K562 (cell line): Measurements from ENCODE around the gene DNAH8. TPM values are rescaled to one million over a fixed set of nuclear protein-coding genes. Genes with fewer than 3 reads are reported as not detected.

Experiments used
- ATAC-seq: fragments of 200-7000 bp; cut with Tn5 transposase; 3 replicates; pipeline ENCODE4 v1.9.1; 2020; ENCODE audit warnings: moderate library complexity
- BruUV-seq: library from RNA; stranded (reverse); fragments of 400-500 nt; replicated peaks from 2 replicates; lab custom pipeline; 2021; lab: Mats Ljungman, UMichigan
- CTCF ChIA-PET: fragments of 300-600 bp; formaldehyde crosslinking; extraction: SDS; loops from one replicate; lab custom pipeline; 2021; ENCODE audit warnings: low intra/inter-chr PET ratio; lab: Yijun Ruan, JAX
- POLR2A ChIA-PET: fragments of 300-600, 350-650 bp; sonication (Branson Sonifier 250); formaldehyde crosslinking; extraction: SDS; loops from one replicate; lab custom pipeline; 2021; ENCODE audit warnings: antibody characterized with exemption, inconsistent platforms; lab: Yijun Ruan, JAX
- DNase-seq, 4 experiments: peaks; one replicate each; pipeline versions ENCODE4 v3.0.0 to v3.0.0-alpha.2; 2011 to 2018; ENCODE audit warnings: low spot score in 3 of 4, mixed read lengths in 3 of 4; ENCODE audit errors: extremely low read depth in 1 of 4
- FAIRE-seq: peaks from 2 replicates; lab custom pipeline; 2011; peaks lifted over from hg19 to GRCh38; lab: Jason Lieb, UNC
- H2AFZ ChIP-seq: 2 replicates; pipeline ENCODE4 v1.6.0; 2011; ENCODE audit warnings: low read depth, low read length, control low read depth, inconsistent platforms
- H3K27ac ChIP-seq: fragments of 200-600 bp; 3 replicates; pipeline ENCODE4 v1.8.0; 2011; ENCODE audit warnings: low read depth, mild to moderate bottlenecking, control low read depth, inconsistent platforms, low read length, moderate library complexity, mixed read lengths; ENCODE audit errors: extremely low read depth
- H3K27me3 ChIP-seq, 2 experiments: fragments of 300-600 bp in 1 of 2; 2 replicates in 1 of 2; 3 replicates in 1 of 2; pipeline versions ENCODE4 v1.6.0 to v1.8.0; 2011; ENCODE audit warnings: inconsistent platforms in 2 of 2, low read length in 2 of 2, mild to moderate bottlenecking in 1 of 2, mixed read lengths in 1 of 2, moderate library complexity in 1 of 2; ENCODE audit not compliant: control insufficient read depth in 2 of 2, insufficient read depth in 2 of 2
- H3K36me3 ChIP-seq: fragments of 300-600 bp; 3 replicates; pipeline ENCODE4 v1.8.0; 2011; ENCODE audit warnings: mild to moderate bottlenecking, low read length, inconsistent platforms; ENCODE audit not compliant: control insufficient read depth, insufficient read depth
- H3K4me1 ChIP-seq, 2 experiments: fragments of 200-600 bp in 1 of 2; replicated peaks in 1 of 2; 2 replicates in 1 of 2; 3 replicates in 1 of 2; pipeline versions ENCODE4 v1.5.1 to v1.8.0; 2011; ENCODE audit warnings: inconsistent platforms in 2 of 2, low read length in 2 of 2, mild to moderate bottlenecking in 1 of 2, mixed read lengths in 1 of 2, moderate library complexity in 1 of 2; ENCODE audit not compliant: control insufficient read depth in 2 of 2, insufficient read depth in 2 of 2
- H3K4me2 ChIP-seq: 2 replicates; pipeline ENCODE4 v1.6.1; 2011; ENCODE audit warnings: low read length, control low read depth, inconsistent platforms, mixed read lengths; ENCODE audit not compliant: insufficient read depth
- H3K4me3 ChIP-seq: fragments of 200-600 bp; sonication (generic), shearing (Covaris generic); 2 replicates; pipeline ENCODE4 v1.5.1; 2016; ENCODE audit warnings: control low read depth, inconsistent platforms
- H3K79me2 ChIP-seq: fragments of 200-600 bp; 3 replicates; pipeline ENCODE4 v1.8.0; 2011; ENCODE audit warnings: low read length, inconsistent platforms; ENCODE audit not compliant: control insufficient read depth, insufficient read depth
- H3K9ac ChIP-seq, 2 experiments: 2 replicates each; pipeline versions ENCODE4 v1.6.0 to v1.6.1; 2011; ENCODE audit warnings: low read depth in 2 of 2, low read length in 2 of 2, control low read depth in 1 of 2, inconsistent platforms in 1 of 2, mild to moderate bottlenecking in 1 of 2, mixed read lengths in 1 of 2; ENCODE audit not compliant: insufficient read depth in 1 of 2
- H3K9me1 ChIP-seq: one replicate; pipeline ENCODE4 v1.6.0; 2011; ENCODE audit warnings: inconsistent platforms, mild to moderate bottlenecking, low read length, moderate library complexity; ENCODE audit not compliant: control insufficient read depth, insufficient read depth
- H3K9me3 ChIP-seq: replicated peaks from 2 replicates; pipeline ENCODE4 v1.5.1; 2011; ENCODE audit warnings: low read depth, low read length, inconsistent platforms; ENCODE audit not compliant: control insufficient read depth, insufficient read depth
- H4K20me1 ChIP-seq: replicated peaks from 2 replicates; pipeline ENCODE4 v1.6.1; 2011; ENCODE audit warnings: low read length, inconsistent platforms, mixed read lengths; ENCODE audit not compliant: control insufficient read depth, insufficient read depth
- CCAR2 ChIP-seq: fragments of 200-400 bp; formaldehyde crosslinking; IDR thresholded peaks from 2 replicates; pipeline ENCODE4 v1.6.1; 2017; ENCODE audit warnings: mild to moderate bottlenecking, low read depth, low read length
- FOXK1 ChIP-seq: sonication (generic); formaldehyde crosslinking; IDR thresholded peaks from 2 replicates; pipeline ENCODE4 v1.8.0; 2022; ENCODE audit warnings: missing genetic modification reagents, mild to moderate bottlenecking, borderline replicate concordance
- FOXM1 ChIP-seq, 2 experiments: fragments of 450-650 bp in 1 of 2; sonication (generic) in 1 of 2; formaldehyde crosslinking in 1 of 2; IDR thresholded peaks; 2 replicates each; pipeline versions ENCODE4 v1.6.1 to v1.9.0; 2017 to 2022; ENCODE audit warnings: low read depth in 2 of 2, mild to moderate bottlenecking in 2 of 2, missing genetic modification reagents in 1 of 2, moderate library complexity in 1 of 2
- HOXB6 ChIP-seq: fragments of 250-450 bp; sonication (Bioruptor Pico); IDR thresholded peaks from 2 replicates; pipeline ENCODE4 v1.5.1; 2022; ENCODE audit warnings: mild to moderate bottlenecking, borderline replicate concordance
- KHSRP ChIP-seq: fragments of 450-650 bp; IDR thresholded peaks from 2 replicates; pipeline ENCODE4 v1.6.1; 2017
- MYC ChIP-seq, 2 experiments: fragments of 250-450 bp in 1 of 2; sonication (Bioruptor Pico) in 1 of 2; IDR thresholded peaks; 2 replicates each; pipeline versions ENCODE4 v1.5.1 to v1.6.1; 2012 to 2021; ENCODE audit warnings: low read depth in 2 of 2, borderline replicate concordance in 1 of 2, improper control_type of control experiment in 1 of 2, low read length in 1 of 2, mild to moderate bottlenecking in 1 of 2, moderate library complexity in 1 of 2
- NRF1 ChIP-seq, 2 experiments: fragments of 450-650 bp; IDR thresholded peaks in 1 of 2; conservative IDR thresholded peaks in 1 of 2; 2 replicates each; pipeline ENCODE4 v1.6.1; 2014; ENCODE audit warnings: mild to moderate bottlenecking in 2 of 2
- RHOXF2B ChIP-seq: fragments of 250-450 bp; sonication (Bioruptor Pico); conservative IDR thresholded peaks from 2 replicates; pipeline ENCODE4 v1.5.1; 2021
- SP1 ChIP-seq: sonication (generic); formaldehyde crosslinking; IDR thresholded peaks from 2 replicates; pipeline ENCODE4 v1.8.1; 2022; ENCODE audit warnings: mild to moderate bottlenecking, missing genetic modification reagents
- SRSF3 ChIP-seq: fragments of 200-400 bp; formaldehyde crosslinking; IDR thresholded peaks from 2 replicates; pipeline ENCODE4 v1.6.1; 2016; ENCODE audit warnings: mild to moderate bottlenecking, low read length, moderate library complexity; ENCODE audit not compliant: insufficient read depth
- ZC3H4 ChIP-seq: sonication (generic); formaldehyde crosslinking; IDR thresholded peaks from 2 replicates; pipeline ENCODE4 v1.9.0; 2021; ENCODE audit warnings: missing genetic modification reagents, borderline replicate concordance
- ZKSCAN1 ChIP-seq: fragments of 150-350 bp; IDR thresholded peaks from 2 replicates; pipeline ENCODE4 v1.6.1; 2016; ENCODE audit warnings: low read depth, low read length
- ZNF311 ChIP-seq: fragments of 250-450 bp; sonication (Bioruptor Pico); IDR thresholded peaks from 2 replicates; pipeline ENCODE4 v1.4.0; 2020; ENCODE audit warnings: mild to moderate bottlenecking, moderate library complexity
- ZNF766 ChIP-seq: fragments of 200-800 bp; sonication (Bioruptor generic); conservative IDR thresholded peaks from 2 replicates; pipeline ENCODE4 v1.6.1; 2016; ENCODE audit warnings: missing genetic modification characterization, missing compliant biosample characterization
- WGBS: fragments of 100-300 bp; shearing (Covaris generic); methylation state at CpG from one replicate; pipeline ENCODE4 v1.1.6; 2016; ENCODE audit warnings: low coverage, mixed read lengths; ENCODE audit not compliant: insufficient coverage; ENCODE audit errors: missing lambda C conversion rate; 5-methylcytosine and 5-hydroxymethylcytosine counted together
- in situ Hi-C: fragments of 300-500 bp; cut with MboI; formaldehyde crosslinking; loops from 4 replicates; pipeline ENCODE4 v1.15.0; 2018; ENCODE audit warnings: inconsistent platforms, mixed read lengths
- intact Hi-C: fragments of 100-400 bp; cut with micrococcal nuclease; formaldehyde crosslinking; loops from 2 replicates; pipeline ENCODE4 v1.14.2; 2022
- polyA plus RNA-seq, 8 experiments: library from polyadenylated mRNA; depleted of rRNA in 4 of 8; stranded (reverse) in 5 of 8; unstranded in 3 of 8; fragments of >200 nt; fragmentation: Nextera tagmentation in 2 of 8; fragmentation: Illumina TruSeq in 1 of 8; extraction: Ambion mirVana in 2 of 8; extraction: Trizol in 1 of 8; gene quantifications; 2 replicates each; pipeline versions ENCODE4 v1.2.1 to v1.2.3, GENCODE V29; 2011 to 2014; ENCODE audit warnings: inconsistent platforms in 1 of 8, missing spikeins in 1 of 8
- total RNA-seq, 7 experiments: library from RNA; depleted of rRNA in 6 of 7; stranded (reverse); fragments of >200 nt in 6 of 7; fragmentation: Illumina TruSeq in 2 of 7; extraction: Trizol in 2 of 7; gene quantifications; 2 replicates each; pipeline versions ENCODE4 v1.2.1 to v1.2.3, GENCODE V29; 2011 to 2021; ENCODE audit warnings: low replicate concordance in 1 of 7
- TF ChIP-seq, protein P1 (sequence below): sonication (generic); formaldehyde crosslinking; IDR thresholded peaks from 2 replicates; pipeline ENCODE4 v1.8.1; 2022; ENCODE audit warnings: missing genetic modification reagents
- TF ChIP-seq, protein P2 (sequence below): fragments of 450-650 bp; IDR thresholded peaks from 2 replicates; pipeline ENCODE4 v1.6.1; 2017; ENCODE audit warnings: antibody characterized with exemption
- TF ChIP-seq, protein P3 (sequence below): fragments of 250-450 bp; sonication (Bioruptor Pico); IDR thresholded peaks from 2 replicates; pipeline ENCODE4 v1.8.0; 2021; ENCODE audit warnings: mild to moderate bottlenecking, moderate library complexity

The DNAH8 gene
- total and polyA plus RNA-seq, 9 of the 15 experiments (the other 6 are each of a cell fraction or from before 2014, with no cell fraction given) = 1.2 to 4.2 (median 2.9) TPM

- CTCF ChIA-PET = no interaction called here
- Histone ChIP-seq H3K9me1 (no peaks in the 10 kb centered on the region), H3K9me3 (no peaks in the 10 kb centered on the region), H3K79me2 (no peaks in the 10 kb centered on the region), H3K9ac (no peak overlapping the region), H3K36me3 (no peaks in the 10 kb centered on the region), H3K27me3 (0 out of 5 replicates have a peak, but pooled peaks cover 0 to 3% of the 10 kb centered on the region in 2 experiments), H2AFZ (no peak overlapping the region), H3K4me1 (no peaks in the 10 kb centered on the region), H3K4me3 (no peak overlapping the region), H3K27ac (no peak overlapping the region), H3K4me2 (no peak overlapping the region), H4K20me1 (no peaks in the 10 kb centered on the region)
- TF ChIP-seq RHOXF2B (no peak), FOXK1 (CRISPR knock-in tag) (no peak), NRF1 (conservative IDR thresholded peaks at IDR 0.05 in 1 of 2, IDR thresholded peaks at IDR 0.05 in 1 of 2) (no peak), HOXB6 (CRISPR knock-in tag) (no peak), KHSRP (no peak), FOXM1 (IDR thresholded peaks at IDR 0.05; ENCODE audit: low read depth) (no peak), FOXM1 (CRISPR knock-in tag; IDR thresholded peaks at IDR 0.05; ENCODE audit: low read depth) (no peak), MYC (IDR thresholded peaks at IDR 0.05; ENCODE audit: low read depth, low read length) (no peak), MYC (CRISPR knock-in tag; IDR thresholded peaks at IDR 0.05; ENCODE audit: borderline replicate concordance, low read depth) (no peak), ZKSCAN1 (no peak), CCAR2 (no peak), SRSF3 (no peak), ZNF311 (CRISPR knock-in tag) (no peak), ZNF766 (no peak), SP1 (no peak), ZC3H4 (CRISPR knock-in tag) (no peak)
- TF ChIP-seq, protein P1, sequence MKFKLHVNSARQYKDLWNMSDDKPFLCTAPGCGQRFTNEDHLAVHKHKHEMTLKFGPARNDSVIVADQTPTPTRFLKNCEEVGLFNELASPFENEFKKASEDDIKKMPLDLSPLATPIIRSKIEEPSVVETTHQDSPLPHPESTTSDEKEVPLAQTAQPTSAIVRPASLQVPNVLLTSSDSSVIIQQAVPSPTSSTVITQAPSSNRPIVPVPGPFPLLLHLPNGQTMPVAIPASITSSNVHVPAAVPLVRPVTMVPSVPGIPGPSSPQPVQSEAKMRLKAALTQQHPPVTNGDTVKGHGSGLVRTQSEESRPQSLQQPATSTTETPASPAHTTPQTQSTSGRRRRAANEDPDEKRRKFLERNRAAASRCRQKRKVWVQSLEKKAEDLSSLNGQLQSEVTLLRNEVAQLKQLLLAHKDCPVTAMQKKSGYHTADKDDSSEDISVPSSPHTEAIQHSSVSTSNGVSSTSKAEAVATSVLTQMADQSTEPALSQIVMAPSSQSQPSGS = no peak
- TF ChIP-seq, protein P2, sequence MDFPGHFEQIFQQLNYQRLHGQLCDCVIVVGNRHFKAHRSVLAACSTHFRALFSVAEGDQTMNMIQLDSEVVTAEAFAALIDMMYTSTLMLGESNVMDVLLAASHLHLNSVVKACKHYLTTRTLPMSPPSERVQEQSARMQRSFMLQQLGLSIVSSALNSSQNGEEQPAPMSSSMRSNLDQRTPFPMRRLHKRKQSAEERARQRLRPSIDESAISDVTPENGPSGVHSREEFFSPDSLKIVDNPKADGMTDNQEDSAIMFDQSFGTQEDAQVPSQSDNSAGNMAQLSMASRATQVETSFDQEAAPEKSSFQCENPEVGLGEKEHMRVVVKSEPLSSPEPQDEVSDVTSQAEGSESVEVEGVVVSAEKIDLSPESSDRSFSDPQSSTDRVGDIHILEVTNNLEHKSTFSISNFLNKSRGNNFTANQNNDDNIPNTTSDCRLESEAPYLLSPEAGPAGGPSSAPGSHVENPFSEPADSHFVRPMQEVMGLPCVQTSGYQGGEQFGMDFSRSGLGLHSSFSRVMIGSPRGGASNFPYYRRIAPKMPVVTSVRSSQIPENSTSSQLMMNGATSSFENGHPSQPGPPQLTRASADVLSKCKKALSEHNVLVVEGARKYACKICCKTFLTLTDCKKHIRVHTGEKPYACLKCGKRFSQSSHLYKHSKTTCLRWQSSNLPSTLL = no peak
- TF ChIP-seq, protein P3, sequence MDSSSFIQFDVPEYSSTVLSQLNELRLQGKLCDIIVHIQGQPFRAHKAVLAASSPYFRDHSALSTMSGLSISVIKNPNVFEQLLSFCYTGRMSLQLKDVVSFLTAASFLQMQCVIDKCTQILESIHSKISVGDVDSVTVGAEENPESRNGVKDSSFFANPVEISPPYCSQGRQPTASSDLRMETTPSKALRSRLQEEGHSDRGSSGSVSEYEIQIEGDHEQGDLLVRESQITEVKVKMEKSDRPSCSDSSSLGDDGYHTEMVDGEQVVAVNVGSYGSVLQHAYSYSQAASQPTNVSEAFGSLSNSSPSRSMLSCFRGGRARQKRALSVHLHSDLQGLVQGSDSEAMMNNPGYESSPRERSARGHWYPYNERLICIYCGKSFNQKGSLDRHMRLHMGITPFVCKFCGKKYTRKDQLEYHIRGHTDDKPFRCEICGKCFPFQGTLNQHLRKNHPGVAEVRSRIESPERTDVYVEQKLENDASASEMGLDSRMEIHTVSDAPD = no peak
- DNase-seq (no peak), FAIRE-seq (no peak), ATAC-seq (no peak)
- intact Hi-C loops (no loop called here), in situ Hi-C loops (no loop called here)
- 17% methylated on average over 3 of the region's 3 CpGs for WGBS
- POLR2A ChIA-PET = interaction anchor here (0.6 to 0.9 kb wide), 2 partner anchors 14 to 20 kb away, joined by 3 read pairs; no protein-coding TSS in a partner anchor
- no TSS peak for BruUV-seq
These were observed 195.1 kb downstream of the DNAH8 start for GRCh38 chr6:38910207-38910606.
